Uterus (tissue), 2 donors: ENCODE measurements around the gene CHST10.

Source experiments
- POLR2A ChIP-seq, 2 donors: fragments of 450-650 bp; IDR thresholded peaks; one replicate each; pipeline ENCODE4 v1.6.1; 2016; ENCODE audit warnings: antibody characterized with exemption in 2 of 2, mild to moderate bottlenecking in 1 of 2, moderate library complexity in 1 of 2
- TF ChIP-seq, protein P1 (sequence below), 4 experiments: fragments of 200-600 bp in 2 of 4; fragments of 450-650 bp in 2 of 4; sonication (generic) in 2 of 4; IDR thresholded peaks; one replicate each; pipeline ENCODE4 v1.5.1; 2016 to 2019; ENCODE audit warnings: antibody characterized with exemption in 4 of 4, mild to moderate bottlenecking in 2 of 4, moderate library complexity in 1 of 4

DNA sequence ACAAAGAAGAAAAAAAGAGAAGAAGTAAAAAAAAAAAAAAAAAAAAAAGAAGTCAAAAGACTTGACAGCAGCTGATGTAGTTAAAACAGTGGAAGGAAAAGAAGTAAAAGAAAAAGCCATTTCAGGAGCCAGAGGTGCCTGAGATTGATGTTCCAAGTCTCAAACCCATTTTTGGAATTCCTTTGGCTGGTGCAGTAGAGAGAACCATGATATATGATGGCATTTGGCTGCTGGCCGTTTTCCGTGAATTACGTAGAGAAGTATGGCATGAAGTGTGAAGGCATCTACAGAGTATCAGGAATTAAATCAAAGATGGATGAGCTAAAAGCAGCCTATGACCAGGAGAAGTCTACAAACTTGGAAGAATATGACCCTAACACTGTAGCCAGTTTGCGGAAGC, 7.6 kb upstream of the CHST10 start:
- TF ChIP-seq, protein P1, sequence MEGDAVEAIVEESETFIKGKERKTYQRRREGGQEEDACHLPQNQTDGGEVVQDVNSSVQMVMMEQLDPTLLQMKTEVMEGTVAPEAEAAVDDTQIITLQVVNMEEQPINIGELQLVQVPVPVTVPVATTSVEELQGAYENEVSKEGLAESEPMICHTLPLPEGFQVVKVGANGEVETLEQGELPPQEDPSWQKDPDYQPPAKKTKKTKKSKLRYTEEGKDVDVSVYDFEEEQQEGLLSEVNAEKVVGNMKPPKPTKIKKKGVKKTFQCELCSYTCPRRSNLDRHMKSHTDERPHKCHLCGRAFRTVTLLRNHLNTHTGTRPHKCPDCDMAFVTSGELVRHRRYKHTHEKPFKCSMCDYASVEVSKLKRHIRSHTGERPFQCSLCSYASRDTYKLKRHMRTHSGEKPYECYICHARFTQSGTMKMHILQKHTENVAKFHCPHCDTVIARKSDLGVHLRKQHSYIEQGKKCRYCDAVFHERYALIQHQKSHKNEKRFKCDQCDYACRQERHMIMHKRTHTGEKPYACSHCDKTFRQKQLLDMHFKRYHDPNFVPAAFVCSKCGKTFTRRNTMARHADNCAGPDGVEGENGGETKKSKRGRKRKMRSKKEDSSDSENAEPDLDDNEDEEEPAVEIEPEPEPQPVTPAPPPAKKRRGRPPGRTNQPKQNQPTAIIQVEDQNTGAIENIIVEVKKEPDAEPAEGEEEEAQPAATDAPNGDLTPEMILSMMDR (IDR thresholded peaks at IDR 0.05): no peak
- TF ChIP-seq POLR2A (IDR thresholded peaks at IDR 0.05): no peak
